Fibroblast of lung (primary cell): ENCODE measurements around the gene SRL. TPM values are rescaled to one million over a fixed set of nuclear protein-coding genes. Genes with fewer than 3 reads are reported as not detected.
A peak's percentile ranks its signal among the peaks of the same experiment; 100 is the strongest.

Experiments used
- DNase-seq, 2 donors: peaks; one replicate each; pipeline versions ENCODE4 v3.0.0 to v3.0.0-alpha.2; 2010; ENCODE audit warnings: low read depth in 2 of 2
- H2AFZ ChIP-seq: 2 replicates; pipeline ENCODE4 v1.5.1; 2012; ENCODE audit warnings: low read length, control low read depth, inconsistent platforms
- H3K27ac ChIP-seq: 2 replicates; pipeline ENCODE4 v1.5.1; 2011; ENCODE audit warnings: low read length, control low read depth; ENCODE audit not compliant: insufficient read depth
- H3K27me3 ChIP-seq: 2 replicates; pipeline ENCODE4 v1.5.1; 2011; ENCODE audit warnings: mild to moderate bottlenecking, low read length; ENCODE audit not compliant: control insufficient read depth, insufficient read depth
- H3K36me3 ChIP-seq: 2 replicates; pipeline ENCODE4 v1.5.1; 2011; ENCODE audit warnings: low read length; ENCODE audit not compliant: control insufficient read depth, insufficient read depth
- H3K4me1 ChIP-seq: 2 replicates; pipeline ENCODE4 v1.5.1; 2011; ENCODE audit warnings: low read length; ENCODE audit not compliant: control insufficient read depth, insufficient read depth; ENCODE audit errors: extremely low read depth
- H3K4me2 ChIP-seq: 2 replicates; pipeline ENCODE4 v1.5.1; 2011; ENCODE audit warnings: low read length, control low read depth; ENCODE audit not compliant: insufficient read depth; ENCODE audit errors: extremely low read depth
- H3K4me3 ChIP-seq, 4 experiments: fragments of 200-600 bp in 1 of 4; sonication (generic) in 1 of 4; replicated peaks in 1 of 4; 2 replicates each; pipeline ENCODE4 v1.5.1; 2011 to 2016; ENCODE audit warnings: low read length in 4 of 4, low read depth in 3 of 4, mild to moderate bottlenecking in 3 of 4, control low read depth in 2 of 4, inconsistent platforms in 1 of 4, mixed read lengths in 1 of 4; ENCODE audit not compliant: insufficient read depth in 1 of 4; ENCODE audit errors: control extremely low read depth in 1 of 4
- H3K79me2 ChIP-seq: 2 replicates; pipeline ENCODE4 v1.5.1; 2012; ENCODE audit warnings: mild to moderate bottlenecking, low read length, inconsistent platforms; ENCODE audit not compliant: control insufficient read depth, insufficient read depth
- H3K9ac ChIP-seq: 2 replicates; pipeline ENCODE4 v1.5.1; 2011; ENCODE audit warnings: mild to moderate bottlenecking, low read length, control low read depth; ENCODE audit not compliant: insufficient read depth
- H3K9me3 ChIP-seq: 2 replicates; pipeline ENCODE4 v1.5.1; 2012; ENCODE audit warnings: low read depth, low read length; ENCODE audit not compliant: control insufficient read depth, insufficient read depth
- H4K20me1 ChIP-seq: 2 replicates; pipeline ENCODE4 v1.5.1; 2011; ENCODE audit warnings: low read length; ENCODE audit not compliant: control insufficient read depth, insufficient read depth; ENCODE audit errors: extremely low read depth
- EZH2 ChIP-seq: IDR thresholded peaks from 2 replicates; pipeline ENCODE4 v1.5.1; 2012; ENCODE audit warnings: low read length, control low read depth, mild to moderate bottlenecking; ENCODE audit errors: missing control alignments
- polyA plus RNA-seq, 2 donors: library from polyadenylated mRNA; depleted of rRNA in 1 of 2; stranded (reverse) in 1 of 2; unstranded in 1 of 2; fragments of >200 nt; gene quantifications; 2 replicates each; pipeline ENCODE4 v1.2.1, GENCODE V29; 2011 to 2012; ENCODE audit warnings: missing spikeins in 1 of 2
- total RNA-seq: library from RNA; depleted of rRNA; stranded (reverse); fragments of >200 nt; gene quantifications from 2 replicates; pipeline ENCODE4 v1.2.1, GENCODE V29; 2014
- TF ChIP-seq, protein P1 (sequence below), 2 donors: IDR thresholded peaks in 1 of 2; conservative IDR thresholded peaks in 1 of 2; 1 replicate in 1 of 2; 2 replicates in 1 of 2; pipeline ENCODE4 v1.5.1; 2011 to 2012; ENCODE audit warnings: low read length in 2 of 2, control low read depth in 1 of 2, inconsistent platforms in 1 of 2, low read depth in 1 of 2, mild to moderate bottlenecking in 1 of 2

SRL gene
- total and polyA plus RNA-seq, 2 donors (not counting 1 experiment from before 2014, with no cell fraction given) = 0.07 to 0.17 TPM

DNA sequence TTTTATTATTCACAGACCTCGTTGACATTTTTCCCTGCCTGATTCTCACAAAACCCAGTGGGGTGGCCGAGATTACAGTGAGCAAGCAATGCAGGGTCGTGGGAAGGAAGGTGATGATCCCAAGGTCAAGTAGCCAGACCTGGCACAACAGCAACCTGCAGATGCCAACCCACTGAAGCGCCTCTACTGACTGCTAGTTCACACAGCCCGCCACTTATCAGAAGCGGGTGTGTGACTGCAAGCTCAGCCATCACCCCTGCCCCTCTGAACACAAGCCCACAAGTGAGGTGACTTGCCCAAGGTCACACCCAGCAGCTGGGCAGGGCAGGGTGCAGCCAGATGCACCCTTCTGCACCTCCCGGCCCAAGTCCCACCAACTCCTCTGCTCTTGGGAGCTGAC lies 23.8 kb upstream of the SRL start:
- H3K27ac ChIP-seq = no peak overlapping the region
- peaks cover 13% of the 10 kb centered on the region for H3K4me1 ChIP-seq
- no peak for DNase-seq
- no peak overlapping the region for H3K9ac ChIP-seq
- TF ChIP-seq, protein P1, sequence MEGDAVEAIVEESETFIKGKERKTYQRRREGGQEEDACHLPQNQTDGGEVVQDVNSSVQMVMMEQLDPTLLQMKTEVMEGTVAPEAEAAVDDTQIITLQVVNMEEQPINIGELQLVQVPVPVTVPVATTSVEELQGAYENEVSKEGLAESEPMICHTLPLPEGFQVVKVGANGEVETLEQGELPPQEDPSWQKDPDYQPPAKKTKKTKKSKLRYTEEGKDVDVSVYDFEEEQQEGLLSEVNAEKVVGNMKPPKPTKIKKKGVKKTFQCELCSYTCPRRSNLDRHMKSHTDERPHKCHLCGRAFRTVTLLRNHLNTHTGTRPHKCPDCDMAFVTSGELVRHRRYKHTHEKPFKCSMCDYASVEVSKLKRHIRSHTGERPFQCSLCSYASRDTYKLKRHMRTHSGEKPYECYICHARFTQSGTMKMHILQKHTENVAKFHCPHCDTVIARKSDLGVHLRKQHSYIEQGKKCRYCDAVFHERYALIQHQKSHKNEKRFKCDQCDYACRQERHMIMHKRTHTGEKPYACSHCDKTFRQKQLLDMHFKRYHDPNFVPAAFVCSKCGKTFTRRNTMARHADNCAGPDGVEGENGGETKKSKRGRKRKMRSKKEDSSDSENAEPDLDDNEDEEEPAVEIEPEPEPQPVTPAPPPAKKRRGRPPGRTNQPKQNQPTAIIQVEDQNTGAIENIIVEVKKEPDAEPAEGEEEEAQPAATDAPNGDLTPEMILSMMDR (conservative IDR thresholded peaks at IDR 0.05 in 1 of 2, IDR thresholded peaks at IDR 0.05 in 1 of 2; ENCODE audit: low read depth in 1 of 2, low read length in 2 of 2) = no peak
- TF ChIP-seq EZH2 = no peak
- H3K36me3 ChIP-seq = peaks cover 7% of the 10 kb centered on the region
- H3K9me3 ChIP-seq = no peaks in the 10 kb centered on the region
- no peaks in the 10 kb centered on the region for H3K27me3 ChIP-seq
- peaks cover 10% of the 10 kb centered on the region for H3K79me2 ChIP-seq
- H4K20me1 ChIP-seq = no peaks in the 10 kb centered on the region
- H3K4me2 ChIP-seq = no peak overlapping the region
- H3K4me3 ChIP-seq = no peak overlapping the region
- no peak overlapping the region for H2AFZ ChIP-seq

DNA sequence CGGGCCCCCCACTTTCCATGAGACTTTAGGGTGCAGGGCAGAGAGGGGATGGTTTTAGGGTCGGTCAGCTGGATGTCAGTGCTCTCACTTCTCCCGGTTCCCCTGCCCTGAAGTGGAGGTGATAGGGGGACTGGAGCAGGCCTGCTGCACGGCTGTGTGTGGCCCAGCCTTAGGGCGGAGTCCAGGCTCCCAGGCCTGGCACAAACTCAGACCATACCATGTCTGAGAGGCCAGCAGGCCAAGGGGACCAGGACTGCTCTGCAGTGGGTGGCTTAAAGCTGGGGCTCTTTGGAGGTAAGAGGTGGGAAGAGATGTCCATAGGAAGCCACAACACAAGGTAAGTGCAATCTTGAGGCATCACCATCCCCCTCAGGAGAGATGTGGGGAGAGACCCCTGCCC lies 22.7 kb upstream of the SRL start:
- Histone ChIP-seq H3K9me3 (no peaks in the 10 kb centered on the region), H3K9ac (peak overlapping the region; percentile 48), H4K20me1 (no peaks in the 10 kb centered on the region), H3K4me2 (peak overlapping the region; percentile 80), H3K4me3 (peak overlapping the region in 1 of 4 experiments; percentile 27), H3K36me3 (peaks cover 10% of the 10 kb centered on the region), H2AFZ (no peak overlapping the region), H3K79me2 (peaks cover 4% of the 10 kb centered on the region), H3K27me3 (no peaks in the 10 kb centered on the region), H3K27ac (peak overlapping the region; percentile 79), H3K4me1 (peaks cover 13% of the 10 kb centered on the region)
- TF ChIP-seq, protein P1 (conservative IDR thresholded peaks at IDR 0.05 in 1 of 2, IDR thresholded peaks at IDR 0.05 in 1 of 2; ENCODE audit: low read depth in 1 of 2, low read length in 2 of 2) = no peak
- TF ChIP-seq EZH2 = no peak
- peak in 1 of 2 donors; percentile 27 for DNase-seq

DNA sequence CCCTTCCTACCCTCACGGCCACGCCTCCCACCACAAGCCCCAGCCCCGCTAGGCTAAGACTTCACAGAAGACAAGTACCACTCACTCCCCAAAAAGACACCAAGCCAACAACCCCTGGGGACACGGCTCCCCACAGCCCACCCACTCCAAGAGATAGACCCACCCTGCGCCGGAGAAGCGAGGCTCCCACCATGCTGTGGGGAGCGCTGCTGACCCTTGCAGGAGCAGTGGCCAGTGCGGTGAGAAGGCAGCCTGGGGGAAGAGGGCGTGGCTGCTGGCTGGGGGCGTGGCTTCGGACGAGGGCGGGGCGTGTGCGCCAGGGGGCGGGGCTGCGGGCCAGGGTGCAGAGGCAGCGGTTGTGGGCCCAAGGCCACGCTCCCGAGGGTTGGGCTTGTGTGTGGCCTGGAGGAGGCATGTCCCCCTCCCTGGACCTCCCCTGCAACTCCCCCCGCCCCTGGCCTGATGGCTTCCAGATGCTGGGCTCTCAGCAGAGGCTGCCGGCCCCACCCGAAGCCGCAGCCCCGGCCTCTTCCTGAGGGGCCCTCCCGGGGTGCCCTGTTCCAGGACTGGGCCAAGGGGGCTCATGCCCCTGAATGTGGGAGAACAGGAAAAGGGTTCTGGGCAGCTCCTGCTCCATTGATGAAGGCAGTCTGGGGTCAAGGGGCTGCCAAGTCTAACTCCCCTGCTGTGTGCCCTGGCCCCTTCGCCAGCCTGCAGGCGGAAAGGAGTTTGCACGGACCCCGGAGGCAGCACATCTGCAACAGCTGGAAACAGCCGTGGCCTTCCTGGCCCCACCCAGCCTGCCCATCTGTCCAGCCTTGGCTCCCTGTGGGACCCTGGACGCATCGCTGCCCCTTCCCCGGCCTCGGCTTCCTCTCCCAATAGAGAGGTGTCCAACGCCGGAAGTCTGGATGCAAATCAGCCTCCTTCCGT lies 21.9 kb upstream of the SRL start:
- Histone ChIP-seq H3K9ac (peak overlapping the region; percentile 48), H3K79me2 (peaks cover 4% of the 10 kb centered on the region), H3K36me3 (peaks cover 10% of the 10 kb centered on the region), H3K4me1 (peaks cover 13% of the 10 kb centered on the region), H3K27me3 (no peaks in the 10 kb centered on the region), H3K9me3 (no peaks in the 10 kb centered on the region), H4K20me1 (no peaks in the 10 kb centered on the region), H3K27ac (peak overlapping the region; percentile 79), H3K4me3 (peak overlapping the region in 1 of 4 experiments; percentile 28), H3K4me2 (peak overlapping the region; percentile 80), H2AFZ (peak overlapping the region; percentile 30)
- DNase-seq = peak; percentile 11 to 98
- TF ChIP-seq, protein P1 (conservative IDR thresholded peaks at IDR 0.05 in 1 of 2, IDR thresholded peaks at IDR 0.05 in 1 of 2; ENCODE audit: low read depth in 1 of 2, low read length in 2 of 2) = no peak
- no peak for TF ChIP-seq EZH2
